Lung microvascular endothelial cell (primary cell): ENCODE data around the gene PRCD. TPM values are rescaled to one million over a fixed set of nuclear protein-coding genes. Genes with fewer than 3 reads are reported as not detected.

Experiments used
- total RNA-seq: library from RNA; depleted of rRNA; stranded (reverse); fragments of >200 nt; gene quantifications from 2 replicates; pipeline ENCODE4 v1.2.1, GENCODE V29; 2014

Gene PRCD
- total RNA-seq, 1 donor from 2014 or later = 0.20 TPM

Other genes starting within 250 kb of the PRCD start
- 5.2 and 12.1 TPM in 2 replicates for gene QRICH2, start 231.8 kb upstream of the PRCD start, total RNA-seq
- gene PRPSAP1, start 186.1 kb upstream of the PRCD start, total RNA-seq = 69.7 and 103 TPM in 2 replicates
- 193 and 276 TPM in 2 replicates for gene SPHK1, start 155.4 kb upstream of the PRCD start, total RNA-seq
- 12.3 and 13.3 TPM in 2 replicates for gene UBE2O, start 86.9 kb upstream of the PRCD start, total RNA-seq
- not detected in 2 replicates for gene AANAT, start 72.4 kb upstream of the PRCD start, total RNA-seq
- gene RHBDF2, start 38.6 kb upstream of the PRCD start, total RNA-seq = 8.1 and 22.6 TPM in 2 replicates
- gene CYGB, start 2.3 kb upstream of the PRCD start, total RNA-seq = 0.60 and 2.0 TPM in 2 replicates
- gene ST6GALNAC2, start 45.8 kb downstream of the PRCD start, total RNA-seq = not detected in 2 replicates
- gene ST6GALNAC1, start 103.7 kb downstream of the PRCD start, total RNA-seq = not detected in 2 replicates
- 112 and 221 TPM in 2 replicates for gene MXRA7, start 170.9 kb downstream of the PRCD start, total RNA-seq
- gene JMJD6, start 186.6 kb downstream of the PRCD start, total RNA-seq = 10.5 and 15.1 TPM in 2 replicates
- 20.0 and 22.8 TPM in 2 replicates for gene METTL23, start 186.8 kb downstream of the PRCD start, total RNA-seq
- gene SRSF2, start 197.3 kb downstream of the PRCD start, total RNA-seq = 142 and 143 TPM in 2 replicates
- 21.1 and 31.9 TPM in 2 replicates for gene MFSD11, start 198.1 kb downstream of the PRCD start, total RNA-seq